HG03439 (cell line): ENCODE data around the gene TRANK1.
"Not testable (repeated sequence)": the region's sequence is repeated elsewhere in the genome, so short reads cannot be mapped to it uniquely, and the experiment has no call there.

ENCODE experiments used
- ATAC-seq: cut with Tn5 transposase; IDR thresholded peaks from one replicate; pipeline ENCODE4 v1.9.1; 2021; ENCODE audit warnings: mild to moderate bottlenecking, moderate library complexity; ENCODE audit not compliant: unreplicated experiment

The TRANK1 gene

DNA sequence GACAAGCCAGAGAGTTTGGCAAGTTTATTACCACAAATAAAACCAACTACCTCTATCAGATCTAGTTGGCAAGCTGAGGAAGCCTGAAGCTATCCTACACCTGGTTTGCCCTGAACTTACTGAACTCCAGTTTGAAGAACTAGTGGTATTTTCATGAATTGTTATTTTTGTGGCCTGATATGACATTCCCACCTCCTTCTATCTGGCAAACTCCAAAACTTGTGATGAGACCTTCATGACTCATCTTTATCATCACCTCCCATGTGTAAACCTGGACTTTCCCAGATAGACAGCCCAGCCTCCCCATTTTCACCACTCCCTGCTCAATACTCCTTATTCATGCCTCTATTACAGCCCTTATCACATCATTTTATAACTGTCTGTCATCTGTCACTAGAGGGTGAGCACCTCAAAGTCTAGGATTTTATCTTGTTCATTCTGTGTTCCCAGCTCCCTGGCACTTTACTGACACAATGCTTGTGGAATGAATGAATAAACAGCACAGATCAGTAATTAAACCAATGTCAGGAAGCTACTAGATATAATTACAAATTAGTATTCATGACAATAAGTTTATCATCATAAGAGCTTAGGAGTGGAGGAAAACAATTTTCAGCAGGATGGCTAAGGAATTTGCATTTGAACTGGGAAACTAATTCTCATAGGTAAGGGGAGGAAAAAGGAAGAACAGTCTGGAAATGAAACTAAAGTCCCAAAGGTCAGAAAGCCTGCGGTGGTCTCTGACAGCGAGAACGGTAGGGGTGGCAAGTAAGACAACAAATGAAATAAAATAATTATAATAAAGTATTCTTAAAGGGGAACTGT, 13.2 kb upstream of the TRANK1 start:
- ATAC-seq, result no peak

DNA sequence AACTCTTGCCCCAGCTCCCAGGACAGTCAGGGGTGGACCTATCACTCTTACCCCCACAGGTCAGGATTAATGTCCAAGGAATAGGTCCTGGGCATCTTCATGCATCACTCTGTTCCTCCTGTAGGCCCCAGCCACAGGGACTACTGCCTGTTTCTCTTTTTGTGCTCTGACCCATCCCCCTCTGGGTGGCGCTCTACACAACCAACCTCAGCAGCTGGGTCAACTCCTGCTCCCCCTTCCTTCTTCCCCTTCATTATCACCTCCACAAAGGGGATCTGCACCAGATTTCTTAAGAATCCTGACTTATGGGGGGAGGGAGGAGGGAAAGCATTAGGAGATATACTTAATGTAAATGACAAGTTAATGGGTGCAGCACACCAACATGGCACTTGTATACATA, 12.2 kb upstream of the TRANK1 start:
- ATAC-seq, result no peak

DNA sequence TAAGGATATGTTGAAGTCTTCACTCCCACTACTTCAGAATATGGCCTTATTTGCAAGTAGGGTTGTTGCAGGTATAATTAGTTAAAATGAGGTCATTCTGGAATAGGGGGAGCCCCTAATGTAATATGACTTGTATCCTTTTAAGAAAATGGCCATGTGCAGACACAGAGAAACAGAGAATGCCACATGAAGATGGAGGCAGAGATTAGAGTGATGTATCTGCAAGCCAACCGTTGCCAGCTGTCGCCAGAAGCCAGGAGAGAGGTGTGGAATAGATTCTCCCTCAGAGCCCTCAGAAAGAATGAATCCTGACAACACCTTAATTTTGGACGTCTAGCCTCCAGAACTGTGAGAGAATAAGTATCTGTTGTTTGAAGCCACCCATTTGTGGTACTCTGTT, 11.3 kb upstream of the TRANK1 start:
- no peak for ATAC-seq

DNA sequence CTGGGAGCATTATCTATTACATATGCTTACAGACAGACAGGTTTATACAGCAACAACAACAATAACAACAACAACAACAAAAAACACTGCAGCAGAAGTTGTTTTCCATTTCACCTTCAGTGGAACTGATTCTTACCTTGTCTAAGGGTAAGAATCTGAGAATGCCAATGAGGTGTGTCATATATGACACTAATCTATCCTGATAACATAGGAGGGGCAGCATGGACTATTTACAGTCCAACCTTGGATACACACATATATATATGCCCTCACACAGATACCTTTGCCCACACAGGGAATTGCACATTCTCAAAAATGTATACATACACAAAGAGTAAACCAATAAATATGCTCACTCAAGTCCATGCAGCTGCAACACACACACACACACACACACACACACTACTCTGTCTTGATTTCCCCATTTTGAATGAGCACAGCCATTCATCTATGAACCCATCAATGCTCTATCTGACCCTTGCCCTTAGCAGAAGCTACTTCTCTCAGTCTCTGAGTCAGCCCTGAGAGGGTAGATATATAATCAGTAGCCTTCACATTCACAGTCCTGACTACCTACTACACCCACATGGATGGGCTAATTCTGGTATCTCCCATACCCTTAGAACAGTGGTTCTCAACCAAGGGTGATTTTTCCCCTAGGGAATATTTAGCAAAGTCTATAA, 9.7 kb upstream of the TRANK1 start:
- no peak for ATAC-seq

DNA sequence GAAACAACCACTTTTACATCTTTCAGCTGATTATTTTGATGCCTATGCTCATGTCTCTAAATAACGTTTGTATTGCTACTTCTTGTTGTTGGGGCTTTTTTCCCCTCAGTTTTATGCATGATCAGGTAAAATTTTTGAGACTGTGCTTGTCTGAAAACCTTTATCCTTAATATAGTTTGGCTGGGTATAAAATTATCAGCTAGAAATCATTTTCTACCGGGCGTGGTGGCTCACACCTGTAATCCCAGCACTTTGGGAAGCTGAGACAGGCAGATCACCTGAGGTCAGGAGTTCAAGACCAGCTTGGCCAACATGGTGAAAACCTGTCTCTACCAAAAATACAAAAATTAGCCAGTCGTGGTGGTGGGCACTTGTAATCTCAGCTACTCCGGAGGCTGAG, 3.0 kb upstream of the TRANK1 start:
- not testable (repeated sequence) for ATAC-seq

DNA sequence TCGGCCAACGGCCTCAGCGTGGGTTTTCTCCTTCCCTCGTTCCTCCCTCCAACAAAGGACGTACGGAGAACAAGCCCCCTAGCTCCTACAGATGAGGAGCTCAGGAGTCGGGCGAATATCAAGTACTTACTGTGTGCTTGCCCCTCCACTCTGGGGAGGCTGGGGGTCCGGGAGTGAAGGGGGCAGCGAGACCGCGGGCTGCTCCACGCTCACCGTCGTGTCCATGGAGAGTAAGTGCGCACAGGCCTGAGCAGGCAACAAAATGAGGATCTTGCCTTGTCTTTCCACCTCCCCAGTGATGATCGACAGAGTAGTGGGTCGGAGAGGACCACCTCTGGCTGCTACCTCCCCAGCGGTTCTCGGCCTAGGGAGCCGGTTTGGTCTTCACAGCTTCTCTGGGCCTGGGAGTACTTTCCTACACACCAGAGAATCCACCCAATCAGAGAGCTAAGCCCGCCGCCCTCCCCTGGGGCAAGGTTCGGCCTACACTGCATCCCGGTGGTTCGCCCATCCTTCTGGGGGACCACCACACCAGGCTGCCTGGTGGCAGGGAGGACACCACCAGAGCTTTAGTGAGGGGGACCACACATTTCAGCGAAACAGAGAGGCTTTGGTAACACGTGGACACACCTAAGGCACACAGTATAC, 603 bp upstream of the TRANK1 start:
- ATAC-seq, result no peak

DNA sequence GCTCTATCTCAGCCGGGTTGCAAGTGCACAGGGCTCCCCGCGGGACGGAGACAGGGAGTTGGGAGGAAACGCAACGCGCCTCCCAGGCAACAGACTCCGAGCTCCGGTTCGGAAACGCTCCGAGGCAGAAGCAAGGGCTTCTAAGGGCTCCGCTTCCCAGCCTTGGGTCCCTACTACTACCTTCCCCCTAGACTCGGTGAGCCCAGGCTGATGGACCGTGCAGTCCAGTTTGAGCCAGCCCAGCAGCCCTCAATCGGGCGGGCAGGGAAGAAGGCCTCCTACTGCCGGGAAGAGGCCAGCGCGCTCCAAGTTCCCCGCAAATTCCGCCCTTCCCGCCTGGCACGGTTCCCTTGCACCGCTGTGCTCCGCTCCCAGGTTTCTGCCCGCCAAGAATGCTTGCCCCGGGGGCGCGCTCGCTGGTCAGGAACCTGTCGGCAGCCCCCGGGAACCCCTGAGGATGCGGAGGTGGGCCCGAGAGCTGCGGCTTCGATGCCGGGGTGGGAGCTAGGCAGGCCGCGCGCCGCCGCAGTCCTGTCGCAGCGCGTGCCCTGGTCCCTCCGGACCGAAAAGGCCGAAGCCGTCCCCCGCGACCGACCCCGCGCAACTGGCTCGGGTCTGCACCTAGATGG, 728 bp downstream of the TRANK1 start:
- peak; percentile 60 for ATAC-seq

DNA sequence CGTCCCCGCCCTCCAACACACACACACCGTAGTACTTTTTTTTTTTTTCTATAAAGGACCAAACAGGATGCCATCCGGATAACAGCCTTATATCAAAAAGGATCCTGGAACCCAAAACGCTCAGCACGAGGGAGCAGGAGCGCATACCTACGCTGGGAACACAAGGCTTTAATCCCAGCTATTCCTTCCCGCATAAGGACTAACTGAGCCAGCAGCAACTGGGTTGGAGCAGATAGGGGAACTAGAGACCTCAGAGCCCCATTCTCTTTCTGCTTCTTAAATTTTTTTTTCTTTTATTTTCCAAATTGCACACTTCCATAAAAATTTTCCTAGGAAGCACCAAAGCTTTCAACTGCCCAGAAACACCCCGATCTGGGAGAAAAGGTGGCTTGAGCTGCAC, 1.3 kb downstream of the TRANK1 start:
- ATAC-seq, result no peak

DNA sequence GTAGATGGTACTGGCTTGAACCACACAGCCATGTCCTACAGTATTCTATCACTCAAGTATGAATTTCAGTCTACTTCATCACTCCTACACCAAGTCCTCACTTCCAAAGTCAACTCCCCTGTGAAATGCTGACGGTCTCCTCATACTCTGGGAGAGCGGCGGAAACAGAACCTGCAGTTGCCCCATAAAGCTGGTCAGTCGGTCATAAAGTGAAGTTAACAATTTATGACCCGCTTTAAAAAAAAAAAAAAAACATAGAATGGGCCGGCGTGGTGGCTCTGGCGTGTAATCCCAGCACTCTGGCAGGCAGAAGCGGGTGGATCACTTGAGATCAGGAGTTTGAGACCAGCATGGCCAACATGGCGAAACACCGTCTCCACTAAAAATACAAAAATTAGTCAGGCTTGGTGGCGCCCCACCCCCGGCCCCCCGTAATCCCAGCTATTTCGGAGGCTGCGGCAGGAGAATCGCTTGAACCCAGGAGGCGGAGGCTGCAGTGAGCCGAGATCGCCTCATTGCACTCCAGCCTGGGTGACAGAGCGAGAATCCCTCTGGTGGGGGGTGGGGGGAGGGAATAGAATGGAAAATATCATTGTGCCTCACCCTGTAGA, 2.1 kb downstream of the TRANK1 start:
- no peak for ATAC-seq

DNA sequence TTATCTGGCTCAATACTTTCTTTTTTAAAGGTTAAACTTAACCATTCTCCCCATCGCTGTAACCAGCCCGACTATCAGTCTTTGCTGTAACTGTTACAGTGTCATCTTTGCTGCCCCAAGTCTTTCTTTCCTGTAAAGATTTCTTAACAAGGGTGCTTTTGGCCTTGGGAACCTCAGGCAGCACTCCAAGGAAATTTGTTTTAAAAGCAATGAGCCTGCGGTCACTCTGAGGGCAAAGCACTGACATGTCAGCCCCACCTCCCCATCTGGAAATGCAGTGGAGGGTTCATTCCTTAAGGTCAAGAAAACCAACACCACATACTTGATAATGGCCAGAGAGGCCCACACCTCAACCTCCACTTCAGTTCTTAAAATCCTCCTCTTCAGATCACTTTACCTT, 3.2 kb downstream of the TRANK1 start:
- no peak for ATAC-seq

DNA sequence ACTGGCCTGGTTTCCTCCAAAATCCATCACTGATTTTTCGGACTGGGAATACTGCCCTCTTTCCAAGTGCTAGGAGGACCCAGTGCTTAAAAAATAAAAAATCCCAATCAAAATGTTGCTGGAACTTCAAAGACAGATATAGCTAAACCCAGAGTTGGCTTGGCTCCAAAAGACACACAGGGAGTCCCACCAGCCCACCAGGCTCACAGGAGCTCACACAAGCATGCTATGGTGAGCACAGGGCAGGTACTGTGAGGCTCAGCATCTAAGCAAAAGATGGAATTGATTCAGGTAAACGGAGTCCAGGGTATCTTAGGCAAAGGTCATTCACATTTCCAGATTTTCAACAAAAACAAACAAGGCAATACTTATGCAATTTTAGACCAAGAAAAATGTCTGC, 3.7 kb downstream of the TRANK1 start:
- ATAC-seq, result no peak

DNA sequence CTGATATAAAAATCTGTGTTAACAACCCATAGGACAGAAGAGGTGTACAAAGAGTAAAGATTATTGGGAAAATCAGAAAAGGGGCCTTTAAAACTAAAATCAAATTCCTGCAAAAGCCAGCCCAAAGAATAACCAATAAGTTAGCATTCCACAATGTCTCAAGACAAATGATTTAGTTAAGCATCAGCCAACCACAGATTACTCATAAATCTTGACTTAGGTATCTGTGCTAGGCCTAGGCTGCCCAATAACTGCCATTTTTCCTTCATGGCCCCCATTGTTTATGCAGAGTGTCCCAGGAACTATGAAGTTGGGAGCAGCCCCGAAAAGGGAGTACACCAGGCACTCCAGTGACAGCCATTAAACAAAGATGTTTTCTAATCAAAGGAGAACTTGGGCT, 7.4 kb downstream of the TRANK1 start:
- ATAC-seq, result no peak

DNA sequence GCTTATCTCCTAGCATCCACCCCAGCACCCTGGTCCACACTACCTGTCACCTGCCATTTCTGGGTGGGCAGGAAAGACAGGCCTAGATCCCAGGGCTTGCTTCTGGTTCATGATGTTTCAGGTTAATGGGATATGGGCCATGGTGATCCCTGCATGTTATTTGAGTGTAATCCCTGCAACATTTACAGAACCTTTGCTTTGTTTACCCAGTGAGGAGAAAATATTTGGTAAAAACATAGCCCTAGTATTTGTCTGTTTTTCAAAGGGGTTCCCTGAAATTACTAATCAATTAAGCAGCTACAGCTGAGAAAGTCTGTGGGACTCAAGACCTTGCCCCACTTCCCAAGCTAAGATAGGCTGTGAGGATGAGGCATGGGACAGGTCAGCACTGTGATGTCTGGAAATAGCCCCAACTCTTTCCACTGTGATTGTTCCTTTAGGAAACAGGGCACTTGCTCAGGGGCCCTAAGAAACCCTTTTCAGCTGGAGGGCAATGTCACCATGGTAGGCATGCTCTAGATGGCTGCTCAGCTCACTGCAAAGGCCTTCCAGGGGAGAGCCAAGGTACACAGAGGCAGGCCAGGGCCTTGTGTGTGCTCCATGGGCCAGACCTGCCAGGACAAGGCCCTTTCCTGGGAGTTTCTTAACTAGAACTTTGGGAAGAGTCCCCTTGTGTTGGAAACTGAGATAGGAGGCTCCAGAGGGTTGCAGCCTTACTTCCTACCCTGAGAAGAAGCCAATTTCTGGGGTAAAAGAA, 11.1 kb downstream of the TRANK1 start:
- ATAC-seq, result no peak

DNA sequence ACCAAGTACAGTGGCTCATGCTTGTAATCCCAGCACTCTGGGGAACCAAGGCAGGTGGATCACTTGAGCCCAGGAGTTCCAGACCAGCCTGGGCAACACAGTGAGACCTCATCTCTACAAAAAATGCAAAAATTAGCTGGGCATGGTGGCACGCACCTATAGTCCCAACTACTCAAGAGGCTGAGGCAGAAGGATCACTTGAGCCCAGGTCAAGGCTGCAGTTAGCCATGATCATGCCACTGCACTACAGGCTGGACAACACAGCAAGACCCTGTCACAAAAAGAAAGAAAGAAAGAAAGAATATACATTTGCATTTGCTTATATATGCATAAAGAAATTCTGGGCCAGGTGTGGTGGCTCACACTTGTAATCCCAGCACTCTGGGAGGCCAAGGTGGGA, 13.4 kb downstream of the TRANK1 start:
- ATAC-seq, result not testable (repeated sequence)

DNA sequence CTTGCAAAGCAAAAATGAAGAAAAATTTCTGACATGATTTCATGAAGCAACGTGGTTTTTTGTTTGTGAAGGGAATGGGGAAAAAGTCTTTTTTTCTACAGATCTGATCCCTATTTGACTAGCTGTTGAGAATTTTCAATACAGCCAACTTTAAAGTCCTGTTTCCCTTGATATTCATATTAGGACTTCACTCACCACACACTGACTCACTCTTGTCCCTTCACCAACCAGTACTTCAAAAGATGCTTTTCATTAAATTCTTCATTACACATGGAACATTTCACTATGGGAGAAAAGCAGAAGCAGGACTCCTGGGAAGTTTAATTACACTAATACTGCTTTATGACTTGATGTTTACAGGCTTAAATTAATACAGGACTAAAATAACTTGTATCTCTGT, 16.6 kb downstream of the TRANK1 start:
- ATAC-seq, result no peak

DNA sequence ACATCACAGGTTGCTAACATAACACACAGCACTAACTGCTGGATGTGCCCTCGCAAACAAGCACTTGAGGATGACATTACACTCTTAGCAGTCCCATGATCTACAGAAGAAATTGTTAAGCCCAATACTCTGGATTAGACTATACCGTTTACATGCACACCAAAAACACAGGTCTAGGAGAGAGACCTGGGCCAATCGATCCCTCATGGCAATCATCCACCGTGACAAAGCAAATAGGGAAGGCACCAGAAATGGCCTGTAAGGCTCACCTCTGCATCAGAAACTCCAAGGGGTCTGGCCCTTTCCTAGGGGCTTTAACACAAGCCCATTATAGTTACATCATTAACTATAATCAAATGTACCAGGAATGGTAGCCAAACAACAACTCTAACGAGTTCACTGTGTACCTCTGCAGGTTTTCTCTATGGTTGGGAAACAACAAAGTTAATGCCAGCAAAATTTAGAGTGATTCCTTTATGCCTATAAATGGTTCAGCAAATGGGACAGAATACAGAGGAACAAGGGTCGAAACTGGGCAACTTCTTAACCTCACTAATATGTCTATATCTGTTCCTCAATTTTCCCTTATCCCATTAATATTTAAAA, 18.5 kb downstream of the TRANK1 start:
- ATAC-seq, result no peak

DNA sequence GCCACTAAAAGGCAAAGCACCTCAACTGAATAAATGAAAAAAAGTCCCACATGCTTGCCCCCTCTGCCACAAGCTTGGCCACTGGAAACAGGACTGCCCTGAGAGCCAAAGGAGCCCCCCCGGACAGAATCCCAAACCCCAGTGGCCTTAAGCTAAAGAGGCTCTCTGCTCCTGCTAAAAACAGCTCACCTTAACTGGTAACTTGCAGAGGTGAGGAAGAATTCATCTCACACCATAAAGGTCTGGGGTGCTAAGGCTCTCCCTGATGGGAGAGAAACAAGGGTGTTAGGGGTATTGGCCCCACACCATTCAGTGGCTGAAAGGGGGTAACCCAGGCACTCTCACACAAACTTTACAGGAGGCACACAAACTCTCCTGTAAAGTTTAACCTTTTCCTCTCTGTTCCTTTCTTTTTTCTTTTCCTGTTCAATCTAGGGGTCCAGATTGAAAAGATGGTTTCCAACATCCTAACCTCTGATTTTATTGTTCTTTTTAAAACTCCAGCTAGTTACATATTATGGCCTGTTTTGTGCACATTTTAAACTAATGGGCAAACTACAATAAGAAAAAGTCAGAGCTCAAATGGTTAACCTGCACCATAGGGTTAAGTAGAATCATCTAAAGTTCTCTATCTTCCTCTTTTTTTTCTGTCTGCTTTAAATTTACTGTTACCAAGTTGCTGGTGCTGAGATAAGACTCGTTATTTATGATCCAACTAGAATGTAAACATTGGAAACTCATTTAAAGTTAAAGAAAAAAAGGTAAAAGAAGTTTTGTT, 19.9 kb downstream of the TRANK1 start:
- no peak for ATAC-seq

DNA sequence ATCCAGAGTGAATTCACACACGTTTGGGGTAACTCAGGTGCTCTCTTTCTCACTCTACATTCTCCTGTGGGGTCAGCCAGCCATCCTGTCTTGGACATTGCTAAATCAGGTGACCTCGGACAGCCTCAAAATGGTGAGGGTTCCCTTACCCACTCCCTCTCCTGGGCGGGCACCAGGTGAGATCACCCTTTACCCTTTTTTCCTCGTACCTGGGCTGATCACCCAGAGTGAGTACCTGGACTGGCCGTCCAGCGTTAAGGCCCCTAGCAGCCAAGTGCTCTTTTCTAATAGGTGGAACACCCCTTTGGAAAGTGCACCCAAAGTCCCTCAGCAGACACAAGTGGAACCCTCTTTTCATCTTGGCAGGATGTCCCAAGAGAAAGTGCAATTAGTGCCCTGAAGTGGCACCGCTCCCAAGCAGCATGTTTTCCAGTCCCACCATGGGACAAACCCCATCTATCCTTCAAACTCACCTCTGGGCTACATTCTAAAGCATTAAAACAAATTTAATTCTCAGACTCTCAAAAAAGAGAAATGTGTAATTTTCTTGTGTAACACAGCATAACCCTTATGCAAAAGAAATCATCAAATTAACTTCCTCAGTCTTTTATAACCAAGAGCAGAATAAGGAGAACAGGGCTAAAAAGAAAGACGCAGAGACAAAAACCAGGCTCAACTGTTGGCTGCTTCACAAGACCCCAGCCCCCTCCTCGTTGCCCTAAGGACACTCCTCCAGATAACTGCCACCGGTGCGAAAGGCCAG, 20.7 kb downstream of the TRANK1 start:
- no peak for ATAC-seq
